NT2/D1 (cell line): Measurements from ENCODE around the gene NRGN.

Experiments
- DNase-seq: peaks from one replicate; pipeline ENCODE4 v3.0.0-alpha.2; 2011; ENCODE audit warnings: low read depth, low spot score
- H3K27me3 ChIP-seq: 2 replicates; pipeline ENCODE4 v1.6.0; 2011; ENCODE audit warnings: mild to moderate bottlenecking; ENCODE audit not compliant: insufficient read length, insufficient read depth
- H3K36me3 ChIP-seq: 2 replicates; pipeline ENCODE4 v1.6.1; 2011; ENCODE audit warnings: mild to moderate bottlenecking, low read length, mixed read lengths; ENCODE audit not compliant: insufficient read depth, insufficient read length
- H3K4me1 ChIP-seq: 2 replicates; pipeline ENCODE4 v1.5.1; 2011; ENCODE audit not compliant: insufficient read depth, insufficient read length
- H3K4me3 ChIP-seq: 2 replicates; pipeline ENCODE4 v1.5.1; 2011; ENCODE audit warnings: low read depth; ENCODE audit not compliant: insufficient read length
- H3K9ac ChIP-seq: 2 replicates; pipeline ENCODE4 v1.6.0; 2011; ENCODE audit warnings: low read depth; ENCODE audit not compliant: insufficient read length
- H3K9me3 ChIP-seq: 2 replicates; pipeline ENCODE4 v1.5.1; 2011; ENCODE audit warnings: mild to moderate bottlenecking, low read length; ENCODE audit not compliant: insufficient read depth
- SUZ12 ChIP-seq: IDR thresholded peaks from 2 replicates; pipeline ENCODE4 v1.6.1; 2011; ENCODE audit not compliant: insufficient read length, insufficient read depth; ENCODE audit errors: extremely low read depth
- YY1 ChIP-seq: IDR thresholded peaks from 2 replicates; pipeline ENCODE4 v1.6.1; 2011; ENCODE audit not compliant: insufficient read length, insufficient read depth
- ZNF274 ChIP-seq: IDR thresholded peaks from 2 replicates; pipeline ENCODE4 v1.6.1; 2011; ENCODE audit warnings: mild to moderate bottlenecking, low read depth, low read length

NRGN gene

GRCh38 chr11:124728134-124728533, 11.6 kb upstream of the NRGN start:
- H3K36me3 ChIP-seq: no peaks in the 10 kb centered on the region
- TF ChIP-seq SUZ12 (no peak), YY1 (no peak), ZNF274 (no peak)
- H3K4me1 ChIP-seq: peaks cover 8% of the 10 kb centered on the region
- no peak for DNase-seq
- H3K4me3 ChIP-seq: no peak overlapping the region
- peaks cover 17% of the 10 kb centered on the region for H3K27me3 ChIP-seq
- H3K9ac ChIP-seq: no peak overlapping the region
- H3K9me3 ChIP-seq: no peaks in the 10 kb centered on the region

- Histone ChIP-seq H3K4me1 (peaks cover 8% of the 10 kb centered on the region), H3K36me3 (no peaks in the 10 kb centered on the region), H3K27me3 (peaks cover 3% of the 10 kb centered on the region), H3K9ac (no peak overlapping the region), H3K9me3 (no peaks in the 10 kb centered on the region), H3K4me3 (no peak overlapping the region)
- TF ChIP-seq SUZ12 (no peak), YY1 (no peak)
- DNase-seq: no peak
Measured at GRCh38 chr11:124729571-124729970, 10.2 kb upstream of the NRGN start.

GRCh38 chr11:124732230-124732629, 7.5 kb upstream of the NRGN start:
- TF ChIP-seq YY1 (no peak), SUZ12 (no peak), ZNF274 (no peak)
- Histone ChIP-seq H3K9ac (no peak overlapping the region), H3K4me1 (no peaks in the 10 kb centered on the region), H3K9me3 (no peaks in the 10 kb centered on the region), H3K4me3 (no peak overlapping the region), H3K27me3 (peaks cover 11% of the 10 kb centered on the region), H3K36me3 (no peaks in the 10 kb centered on the region)
- DNase-seq: no peak

GRCh38 chr11:124736736-124737135, 3.0 kb upstream of the NRGN start:
- no peak overlapping the region for H3K9ac ChIP-seq
- H3K27me3 ChIP-seq: peaks cover 51% of the 10 kb centered on the region
- H3K9me3 ChIP-seq: no peaks in the 10 kb centered on the region
- H3K36me3 ChIP-seq: no peaks in the 10 kb centered on the region
- DNase-seq: no peak
- TF ChIP-seq SUZ12 (no peak), ZNF274 (no peak), YY1 (no peak)
- H3K4me1 ChIP-seq: no peaks in the 10 kb centered on the region
- H3K4me3 ChIP-seq: no peak overlapping the region

GRCh38 chr11:124737638-124738305, 2.0 kb upstream of the NRGN start:
- Histone ChIP-seq H3K9ac (no peak overlapping the region), H3K4me3 (no peak overlapping the region), H3K27me3 (peaks cover 61% of the 10 kb centered on the region), H3K36me3 (no peaks in the 10 kb centered on the region), H3K4me1 (no peaks in the 10 kb centered on the region), H3K9me3 (no peaks in the 10 kb centered on the region)
- no peak for DNase-seq
- TF ChIP-seq SUZ12: no peak
- TF ChIP-seq YY1: no peak
- no peak for TF ChIP-seq ZNF274

- peak overlapping the region; percentile 56 for H3K9ac ChIP-seq
- H3K36me3 ChIP-seq: no peaks in the 10 kb centered on the region
- peaks cover 73% of the 10 kb centered on the region for H3K27me3 ChIP-seq
- H3K9me3 ChIP-seq: no peaks in the 10 kb centered on the region
- peak overlapping the region; percentile 15 for H3K4me3 ChIP-seq
- no peak for DNase-seq
- TF ChIP-seq SUZ12: no peak
- no peak for TF ChIP-seq YY1
- TF ChIP-seq ZNF274: no peak
- no peaks in the 10 kb centered on the region for H3K4me1 ChIP-seq
Measured at GRCh38 chr11:124738713-124739478, 846 bp upstream of the NRGN start.

GRCh38 chr11:124740277-124740882, 638 bp downstream of the NRGN start:
- Histone ChIP-seq H3K9me3 (no peaks in the 10 kb centered on the region), H3K36me3 (no peaks in the 10 kb centered on the region), H3K4me3 (peak overlapping the region; percentile 62), H3K27me3 (peaks cover 85% of the 10 kb centered on the region), H3K9ac (peak overlapping the region; percentile 62), H3K4me1 (peaks cover 5% of the 10 kb centered on the region)
- TF ChIP-seq YY1 (no peak), SUZ12 (no peak), ZNF274 (no peak)
- DNase-seq: no peak
